HEK293T (cell line): ENCODE results near the gene ADRB1.

ENCODE experiments used
- CTCF ChIA-PET: fragments of 350-600 bp; formaldehyde crosslinking; extraction: SDS; loops from one replicate; lab custom pipeline; 2021; ENCODE audit warnings: antibody characterized with exemption, inconsistent platforms; lab: Yijun Ruan, JAX
- POLR2A ChIA-PET: fragments of 350-600 bp; formaldehyde crosslinking; extraction: SDS; loops from one replicate; lab custom pipeline; 2020; ENCODE audit warnings: antibody characterized with exemption, inconsistent platforms; lab: Yijun Ruan, JAX
- DNase-seq: peaks from one replicate; pipeline ENCODE4 v3.0.0; 2012; ENCODE audit warnings: mixed read lengths; ENCODE audit errors: extremely low spot score
- ARNT ChIP-seq: fragments of 450-650 bp; IDR thresholded peaks from 2 replicates; pipeline ENCODE4 v1.6.1; 2017; ENCODE audit warnings: mild to moderate bottlenecking
- BHLHE40 ChIP-seq: fragments of 450-650 bp; IDR thresholded peaks from 2 replicates; pipeline ENCODE4 v1.6.1; 2016; ENCODE audit warnings: mild to moderate bottlenecking, moderate library complexity, borderline replicate concordance
- CTBP1 ChIP-seq: fragments of 450-650 bp; IDR thresholded peaks from 2 replicates; pipeline ENCODE4 v1.6.1; 2016; ENCODE audit warnings: borderline replicate concordance
- ELF4 ChIP-seq: fragments of 450-650 bp; IDR thresholded peaks from 2 replicates; pipeline ENCODE4 v1.6.1; 2017; ENCODE audit warnings: antibody characterized with exemption
- FOXA1 ChIP-seq: fragments of 450-650 bp; IDR thresholded peaks from 2 replicates; pipeline ENCODE4 v1.6.1; 2016; ENCODE audit warnings: mild to moderate bottlenecking
- FOXK2 ChIP-seq: fragments of 450-650 bp; IDR thresholded peaks from 2 replicates; pipeline ENCODE4 v1.6.1; 2016; ENCODE audit warnings: mild to moderate bottlenecking
- FOXM1 ChIP-seq: fragments of 450-650 bp; IDR thresholded peaks from 2 replicates; pipeline ENCODE4 v1.6.1; 2017; ENCODE audit warnings: mild to moderate bottlenecking, borderline replicate concordance
- HDGF ChIP-seq: fragments of 450-650 bp; IDR thresholded peaks from 2 replicates; pipeline ENCODE4 v1.6.1; 2017; ENCODE audit warnings: antibody characterized with exemption, borderline replicate concordance
- L3MBTL2 ChIP-seq: fragments of 450-650 bp; conservative IDR thresholded peaks from 2 replicates; pipeline ENCODE4 v1.6.1; 2016; ENCODE audit warnings: mild to moderate bottlenecking
- LEF1 ChIP-seq: fragments of 450-650 bp; IDR thresholded peaks from 2 replicates; pipeline ENCODE4 v1.6.1; 2017; ENCODE audit warnings: mild to moderate bottlenecking, borderline replicate concordance
- NFRKB ChIP-seq: fragments of 450-650 bp; IDR thresholded peaks from 2 replicates; pipeline ENCODE4 v1.6.1; 2016; ENCODE audit warnings: mild to moderate bottlenecking, moderate library complexity
- SP1 ChIP-seq: fragments of 450-650 bp; IDR thresholded peaks from 2 replicates; pipeline ENCODE4 v1.6.1; 2017
- SUZ12 ChIP-seq: fragments of 450-650 bp; IDR thresholded peaks from 2 replicates; pipeline ENCODE4 v1.6.1; 2016; ENCODE audit warnings: mild to moderate bottlenecking
- TARDBP ChIP-seq: fragments of 450-650 bp; IDR thresholded peaks from 2 replicates; pipeline ENCODE4 v1.6.1; 2016
- ZNF384 ChIP-seq: fragments of 450-650 bp; IDR thresholded peaks from 2 replicates; pipeline ENCODE4 v1.6.1; 2016
- TF ChIP-seq, protein P1 (sequence below): fragments of 450-650 bp; IDR thresholded peaks from 2 replicates; pipeline ENCODE4 v1.6.1; 2016

The ADRB1 gene

DNA sequence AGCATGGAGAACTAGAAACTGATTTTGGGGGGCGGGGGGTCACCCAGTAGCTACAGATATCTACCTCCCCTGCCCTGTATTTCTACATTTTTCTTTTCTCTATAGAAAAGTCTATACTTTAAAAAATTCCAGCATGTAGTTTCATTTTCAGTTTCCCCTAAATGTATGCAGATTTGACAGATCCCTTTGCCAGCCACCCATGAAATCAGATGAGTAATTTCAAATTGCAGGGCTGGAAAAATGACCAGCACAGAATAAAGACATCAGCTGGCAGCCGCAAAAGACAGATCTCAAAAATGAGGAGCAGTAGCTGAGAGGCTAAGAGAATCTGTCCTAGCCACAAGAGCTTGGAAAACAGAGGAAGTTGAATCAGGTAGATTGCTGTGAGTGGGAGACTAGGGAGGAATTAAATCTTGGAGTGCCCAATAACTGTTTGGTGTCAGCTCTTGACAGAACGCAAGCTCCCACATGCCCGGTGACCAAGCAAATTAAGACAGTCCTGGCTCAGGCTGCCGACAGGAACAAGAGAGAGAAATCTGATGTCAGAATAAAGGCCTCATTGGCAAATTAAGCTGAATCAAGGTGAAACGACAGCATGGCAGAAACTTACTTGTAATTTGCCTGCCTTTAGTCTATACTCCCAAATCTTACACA, 24.5 kb downstream of the ADRB1 start:
- ChIA-PET POLR2A (interaction anchor here (0.6 to 0.7 kb wide), 2 partner anchors 21 to 37 kb away, joined by 3 read pairs; no protein-coding TSS in a partner anchor), CTCF (interaction anchor here (0.7 to 0.8 kb wide), 2 partner anchors 363 to 403 kb away, joined by 3 to 4 read pairs; no protein-coding TSS in a partner anchor)
- TF ChIP-seq, protein P1, sequence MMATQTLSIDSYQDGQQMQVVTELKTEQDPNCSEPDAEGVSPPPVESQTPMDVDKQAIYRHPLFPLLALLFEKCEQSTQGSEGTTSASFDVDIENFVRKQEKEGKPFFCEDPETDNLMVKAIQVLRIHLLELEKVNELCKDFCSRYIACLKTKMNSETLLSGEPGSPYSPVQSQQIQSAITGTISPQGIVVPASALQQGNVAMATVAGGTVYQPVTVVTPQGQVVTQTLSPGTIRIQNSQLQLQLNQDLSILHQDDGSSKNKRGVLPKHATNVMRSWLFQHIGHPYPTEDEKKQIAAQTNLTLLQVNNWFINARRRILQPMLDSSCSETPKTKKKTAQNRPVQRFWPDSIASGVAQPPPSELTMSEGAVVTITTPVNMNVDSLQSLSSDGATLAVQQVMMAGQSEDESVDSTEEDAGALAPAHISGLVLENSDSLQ = 0 out of 2 replicates have a peak, but pooled peaks have one; percentile 17
- TF ChIP-seq TARDBP = no peak
- no peak for DNase-seq

DNA sequence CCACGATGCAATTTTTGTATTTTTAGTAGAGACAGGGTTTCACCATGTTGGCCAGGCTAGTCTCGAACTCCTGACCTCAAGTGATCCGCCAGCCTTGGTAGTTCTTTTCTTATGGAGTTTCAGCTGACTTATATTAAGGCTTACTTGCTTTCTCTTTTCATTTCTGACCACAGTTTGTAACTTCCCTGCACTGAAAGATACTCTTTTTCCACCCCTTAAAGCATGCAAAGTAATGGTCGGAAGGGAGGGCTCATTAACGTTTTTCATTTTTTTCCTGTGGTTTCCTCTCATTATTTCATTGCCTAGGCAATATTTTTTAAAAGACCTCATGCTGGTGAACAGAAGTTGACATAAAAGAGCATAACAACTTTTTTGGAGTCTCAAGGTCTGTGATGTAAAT, 27.0 kb downstream of the ADRB1 start:
- TF ChIP-seq SUZ12 (no peak), BHLHE40 (no peak), ZNF384 (no peak), CTBP1 (no peak), FOXK2 (no peak), FOXM1 (no peak), TARDBP (no peak), ELF4 (no peak), LEF1 (no peak), ARNT (no peak)
- TF ChIP-seq, protein P1 = no peak
- ChIA-PET CTCF (no interaction called here), POLR2A (no interaction called here)
- no peak for DNase-seq

DNA sequence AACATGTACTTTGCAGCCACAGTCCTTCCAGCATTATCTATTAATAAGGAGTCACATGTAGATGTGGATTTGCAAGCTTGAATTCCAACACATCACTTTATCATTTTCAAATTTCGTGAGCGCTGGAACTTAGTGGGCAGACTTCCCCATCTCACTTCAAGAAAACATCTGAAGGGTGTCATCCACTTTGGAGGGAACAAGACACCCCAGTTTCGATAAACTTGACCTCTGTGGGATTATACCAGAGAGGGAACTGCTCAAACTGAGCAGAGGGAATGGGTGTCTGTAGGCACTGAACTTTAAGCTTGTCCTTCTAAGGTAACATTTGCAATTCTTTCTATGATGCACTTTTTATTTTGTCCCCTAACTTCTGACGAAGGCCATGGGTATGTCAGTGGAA, 27.5 kb downstream of the ADRB1 start:
- CTCF ChIA-PET = no interaction called here
- TF ChIP-seq LEF1 = no peak
- no peak for TF ChIP-seq L3MBTL2
- no peak for TF ChIP-seq ARNT
- TF ChIP-seq NFRKB = no peak
- no peak for TF ChIP-seq TARDBP
- no peak for TF ChIP-seq ZNF384
- TF ChIP-seq FOXM1 = no peak
- TF ChIP-seq SUZ12 = no peak
- TF ChIP-seq, protein P1 = no peak
- TF ChIP-seq CTBP1 = no peak
- TF ChIP-seq FOXK2 = no peak
- no peak for TF ChIP-seq HDGF
- no peak for TF ChIP-seq FOXA1
- TF ChIP-seq ELF4 = no peak
- no peak for TF ChIP-seq SP1
- no peak for TF ChIP-seq BHLHE40

DNA sequence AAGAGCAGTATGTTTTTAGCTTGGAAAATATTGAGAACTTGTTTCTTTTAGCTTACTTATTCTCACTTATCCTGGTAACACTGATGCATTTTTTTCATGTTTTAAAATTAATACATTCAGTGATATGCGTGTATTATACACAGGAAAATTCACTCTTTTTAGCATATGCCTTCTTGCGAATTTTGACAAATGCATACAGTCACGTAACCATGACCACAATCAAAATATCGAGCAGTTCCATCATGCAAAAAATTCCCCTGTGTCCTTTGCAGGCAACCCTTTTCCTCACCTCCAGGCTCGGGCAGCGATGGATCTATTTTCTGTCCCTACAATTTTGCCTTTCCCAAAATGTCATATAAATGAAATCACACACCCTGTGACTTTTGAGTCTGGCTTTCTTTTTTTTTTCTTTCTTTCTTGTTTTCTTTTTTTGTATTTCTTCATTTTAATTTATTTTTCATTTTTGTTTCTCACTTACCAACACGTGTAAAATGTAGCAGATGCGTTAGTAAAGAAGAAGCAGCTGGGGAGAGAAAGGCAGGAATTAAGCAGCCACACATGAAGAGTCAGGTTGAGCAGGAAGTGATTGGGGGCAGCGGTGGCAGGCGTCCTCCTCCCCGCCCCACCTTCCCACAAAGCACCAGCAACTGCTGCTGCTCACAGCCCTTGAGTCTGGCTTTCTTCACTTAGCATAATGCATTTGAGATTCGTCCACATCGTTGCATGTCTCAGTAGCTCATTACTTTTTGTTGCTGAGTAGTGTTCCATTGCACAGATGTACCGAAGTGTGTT, 29.9 kb downstream of the ADRB1 start:
- TF ChIP-seq LEF1 = no peak
- no peak for TF ChIP-seq SP1
- no peak for TF ChIP-seq L3MBTL2
- TF ChIP-seq, protein P1 = no peak
- TF ChIP-seq ELF4 = no peak
- TF ChIP-seq BHLHE40 = no peak
- no peak for TF ChIP-seq SUZ12
- TF ChIP-seq FOXM1 = no peak
- CTCF ChIA-PET = no interaction called here
- POLR2A ChIA-PET = no interaction called here
- DNase-seq = no peak

More for the DNA sequence above, 27.5 kb downstream of the ADRB1 start:
- no peak for DNase-seq
- POLR2A ChIA-PET = no interaction called here

DNA sequence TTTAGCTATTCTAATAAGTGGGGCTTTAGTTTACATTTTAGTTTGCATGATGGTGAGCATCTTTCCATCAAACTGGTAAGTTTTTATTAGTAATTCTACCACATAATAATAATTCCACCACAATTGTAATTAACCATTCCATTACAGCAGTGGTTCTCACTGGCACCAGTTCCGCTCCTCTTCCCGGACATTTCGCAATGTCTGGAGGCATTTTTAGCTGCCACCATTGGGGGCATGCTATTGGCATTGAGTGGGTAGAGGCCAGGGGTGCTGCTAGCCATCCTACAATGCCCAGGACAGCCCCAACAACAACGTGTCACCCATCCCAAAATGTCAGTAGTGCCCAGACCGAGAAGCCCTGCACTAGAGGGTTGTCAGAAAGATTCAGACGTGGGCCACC, 31.4 kb downstream of the ADRB1 start:
- ChIA-PET CTCF (no interaction called here), POLR2A (no interaction called here)
- DNase-seq = no peak
- no peak for TF ChIP-seq ARNT
- no peak for TF ChIP-seq SUZ12
- no peak for TF ChIP-seq FOXK2
- no peak for TF ChIP-seq BHLHE40
- TF ChIP-seq TARDBP = no peak
- TF ChIP-seq LEF1 = no peak
- no peak for TF ChIP-seq ELF4
- no peak for TF ChIP-seq FOXM1
- no peak for TF ChIP-seq L3MBTL2
- TF ChIP-seq SP1 = no peak
- no peak for TF ChIP-seq NFRKB

DNA sequence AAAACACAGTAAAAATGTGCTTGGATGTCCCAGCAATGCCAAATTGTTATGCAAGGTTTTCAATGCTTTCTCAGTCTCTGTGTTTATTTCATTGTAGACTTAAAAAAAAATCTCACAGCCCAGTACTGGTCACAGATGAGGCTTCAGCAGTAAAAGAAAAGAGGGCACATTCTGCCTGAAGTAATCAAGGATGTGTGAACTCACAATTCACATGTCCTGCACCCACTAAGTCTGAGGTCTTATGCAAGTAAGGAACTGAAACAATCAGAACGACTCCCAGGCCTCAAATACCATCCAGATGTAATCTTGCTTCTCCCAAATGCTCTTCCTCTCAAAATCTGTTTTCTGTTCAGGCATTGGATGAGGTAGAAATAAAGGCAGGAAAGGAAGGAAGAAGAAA, 33.7 kb downstream of the ADRB1 start:
- no peak for DNase-seq
- no peak for TF ChIP-seq ZNF384
- TF ChIP-seq, protein P1 = no peak
- TF ChIP-seq FOXM1 = no peak
- no peak for TF ChIP-seq SUZ12
- no peak for TF ChIP-seq FOXA1
- TF ChIP-seq ARNT = no peak
- no peak for TF ChIP-seq ELF4
- no peak for TF ChIP-seq TARDBP
- no peak for TF ChIP-seq FOXK2
- no peak for TF ChIP-seq L3MBTL2
- no peak for TF ChIP-seq LEF1
- TF ChIP-seq HDGF = no peak
- TF ChIP-seq SP1 = no peak
- TF ChIP-seq CTBP1 = no peak
- CTCF ChIA-PET = no interaction called here
- POLR2A ChIA-PET = no interaction called here
